Measurements from ENCODE around the gene EFNA1. TPM values are rescaled to one million over a fixed set of nuclear protein-coding genes. Genes with fewer than 3 reads are reported as not detected.

The EFNA1 gene
- polyA plus RNA-seq, 1 donor from 2014 or later = 0.50 TPM

- Histone ChIP-seq H3K9me2 (ENCODE audit: insufficient read depth, low read length) (no peaks in the 10 kb centered on the region), H3K4me3 (ENCODE audit: low read length) (no peak overlapping the region), H3K36me3 (ENCODE audit: insufficient read depth, low read length) (no peaks in the 10 kb centered on the region), H2AFZ (ENCODE audit: low read depth, low read length) (no peak overlapping the region), H3K9me3 (ENCODE audit: low read length) (no peaks in the 10 kb centered on the region), H4K20me1 (ENCODE audit: insufficient read depth) (no peaks in the 10 kb centered on the region), H3K27me3 (ENCODE audit: insufficient read depth, low read depth, low read length) (peaks cover 48% of the 10 kb centered on the region), H3K4me2 (ENCODE audit: low read length) (no peak overlapping the region), H3K79me2 (replicated peaks; ENCODE audit: insufficient read depth, low read length) (no peaks in the 10 kb centered on the region), H3K9ac (ENCODE audit: low read length) (no peak overlapping the region), H3F3A (ENCODE audit: insufficient read depth, low read length, poor library complexity, severe bottlenecking) (peaks cover 2% of the 10 kb centered on the region), H3K27ac (ENCODE audit: low read length) (no peak overlapping the region)
- TF ChIP-seq REST (IDR thresholded peaks at IDR 0.05; ENCODE audit: borderline replicate concordance) = no peak
- TF ChIP-seq POLR2AphosphoS5 (IDR thresholded peaks at IDR 0.05) = no peak
- no peak for TF ChIP-seq CTCF (IDR thresholded peaks at IDR 0.05; ENCODE audit: poor library complexity, severe bottlenecking)
- no peak for TF ChIP-seq TAF1 (IDR thresholded peaks at IDR 0.05; ENCODE audit: low read depth)
Measured at GRCh38 chr1:155128755-155129473, 1.2 kb downstream of the EFNA1 start.

- Histone ChIP-seq H3K27me3 (ENCODE audit: insufficient read depth, low read depth, low read length) (peaks cover 36% of the 10 kb centered on the region), H3K9me2 (ENCODE audit: insufficient read depth, low read length) (no peaks in the 10 kb centered on the region), H3K4me2 (ENCODE audit: low read length) (no peak overlapping the region), H3F3A (ENCODE audit: insufficient read depth, low read length, poor library complexity, severe bottlenecking) (peaks cover 2% of the 10 kb centered on the region), H3K79me2 (replicated peaks; ENCODE audit: insufficient read depth, low read length) (no peaks in the 10 kb centered on the region), H4K20me1 (ENCODE audit: insufficient read depth) (no peaks in the 10 kb centered on the region), H2AFZ (ENCODE audit: low read depth, low read length) (no peak overlapping the region), H3K27ac (ENCODE audit: low read length) (no peak overlapping the region), H3K4me3 (ENCODE audit: low read length) (no peak overlapping the region), H3K36me3 (ENCODE audit: insufficient read depth, low read length) (no peaks in the 10 kb centered on the region), H3K9ac (ENCODE audit: low read length) (no peak overlapping the region), H3K9me3 (ENCODE audit: low read length) (no peaks in the 10 kb centered on the region)
- TF ChIP-seq TAF1 (IDR thresholded peaks at IDR 0.05; ENCODE audit: low read depth) (no peak), EP300 (conservative IDR thresholded peaks at IDR 0.05; ENCODE audit: poor library complexity, severe bottlenecking) (no peak), EZH2 (IDR thresholded peaks at IDR 0.05; ENCODE audit: borderline replicate concordance, insufficient read depth, low read length, poor library complexity, severe bottlenecking) (no peak), RAD21 (conservative IDR thresholded peaks at IDR 0.05) (no peak), SMC3 (conservative IDR thresholded peaks at IDR 0.05; ENCODE audit: poor library complexity) (no peak)
Measured at GRCh38 chr1:155130272-155131006, 2.8 kb downstream of the EFNA1 start.

Data from neural cell (in vitro differentiated cells).